ENCODE results near the gene C10orf90. TPM values are rescaled to one million over a fixed set of nuclear protein-coding genes. Genes with fewer than 3 reads are reported as not detected.

C10orf90 gene
- total and polyA plus RNA-seq, 2 of the 8 experiments (the other 6 are each of a cell fraction or from before 2014, with no cell fraction given) = 0.21 TPM; not detected in 1

GRCh38 chr10:126663880-126664279, 6.6 kb downstream of the C10orf90 start (continued):
- TF ChIP-seq CTCF (IDR thresholded peaks at IDR 0.05; ENCODE audit: control extremely low read depth in 1 of 3, insufficient read depth in 1 of 3, low read depth in 1 of 3, low read length in 3 of 3) (no peak), MAFK (IDR thresholded peaks at IDR 0.05; ENCODE audit: low read depth, low read length) (no peak), GTF2F1 (IDR thresholded peaks at IDR 0.05; ENCODE audit: borderline replicate concordance, low read depth, low read length) (no peak), CREB1 (IDR thresholded peaks at IDR 0.05) (no peak)

All from H1 (cell line).